Putamen (tissue), 1 donor: ENCODE measurements around the gene SLC39A13.

Experiments used
- DNase-seq: peaks from one replicate; pipeline ENCODE4 v3.0.0-alpha.2; 2016; ENCODE audit warnings: low spot score

The SLC39A13 gene

GRCh38 chr11:47384498-47384897, 23.9 kb upstream of the SLC39A13 start:
- DNase-seq: no peak

GRCh38 chr11:47387944-47388696, 20.3 kb upstream of the SLC39A13 start:
- DNase-seq: no peak

- no peak for DNase-seq
Measured at GRCh38 chr11:47388697-47389576, 19.5 kb upstream of the SLC39A13 start.

GRCh38 chr11:47389577-47390421, 18.6 kb upstream of the SLC39A13 start:
- DNase-seq: no peak

GRCh38 chr11:47390422-47390760, 18.0 kb upstream of the SLC39A13 start:
- DNase-seq: no peak

GRCh38 chr11:47391077-47391583, 17.3 kb upstream of the SLC39A13 start:
- DNase-seq: no peak

GRCh38 chr11:47391711-47392432, 16.5 kb upstream of the SLC39A13 start:
- no peak for DNase-seq

GRCh38 chr11:47392546-47393162, 15.7 kb upstream of the SLC39A13 start:
- DNase-seq: no peak

GRCh38 chr11:47393163-47394049, 15.0 kb upstream of the SLC39A13 start:
- no peak for DNase-seq

GRCh38 chr11:47394050-47394321, 14.4 kb upstream of the SLC39A13 start:
- no peak for DNase-seq

GRCh38 chr11:47394322-47395222, 13.8 kb upstream of the SLC39A13 start:
- DNase-seq: no peak

- DNase-seq: no peak
Measured at GRCh38 chr11:47395223-47396048, 13.0 kb upstream of the SLC39A13 start.

GRCh38 chr11:47396049-47396320, 12.4 kb upstream of the SLC39A13 start:
- no peak for DNase-seq

GRCh38 chr11:47398011-47398410, 10.4 kb upstream of the SLC39A13 start:
- DNase-seq: no peak

- no peak for DNase-seq
Measured at GRCh38 chr11:47398551-47398950, 9.8 kb upstream of the SLC39A13 start.

- DNase-seq: no peak
Measured at GRCh38 chr11:47399860-47400767, 8.3 kb upstream of the SLC39A13 start.

- DNase-seq: no peak
Measured at GRCh38 chr11:47400768-47401279, 7.6 kb upstream of the SLC39A13 start.
